ENCODE data around the gene ADAMTS3.

Gene ADAMTS3

GRCh38 chr4:72286910-72287309, 282.1 kb downstream of the ADAMTS3 start:
- no peak for DNase-seq (ENCODE audit: low spot score)

DNA sequence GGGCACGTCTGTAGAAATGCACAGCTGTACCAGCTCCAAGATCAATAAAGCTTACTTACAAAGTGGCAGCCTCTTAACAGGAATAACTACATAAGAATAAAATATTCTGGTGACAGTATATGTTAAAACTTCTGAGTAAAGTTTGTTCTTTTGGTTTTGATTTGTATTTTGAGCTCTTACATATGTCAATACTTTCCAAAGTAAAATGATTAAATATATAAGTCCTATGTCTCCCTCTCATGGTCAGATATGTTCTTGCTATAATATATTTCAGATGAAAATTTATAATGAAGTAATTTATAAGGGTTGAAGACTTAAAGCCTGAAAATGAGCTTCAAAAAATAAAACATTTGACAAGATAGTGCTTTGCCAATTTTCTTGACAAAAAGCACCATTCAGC, 282.8 kb downstream of the ADAMTS3 start:
- DNase-seq (ENCODE audit: low spot score) = peak; percentile 52

DNA sequence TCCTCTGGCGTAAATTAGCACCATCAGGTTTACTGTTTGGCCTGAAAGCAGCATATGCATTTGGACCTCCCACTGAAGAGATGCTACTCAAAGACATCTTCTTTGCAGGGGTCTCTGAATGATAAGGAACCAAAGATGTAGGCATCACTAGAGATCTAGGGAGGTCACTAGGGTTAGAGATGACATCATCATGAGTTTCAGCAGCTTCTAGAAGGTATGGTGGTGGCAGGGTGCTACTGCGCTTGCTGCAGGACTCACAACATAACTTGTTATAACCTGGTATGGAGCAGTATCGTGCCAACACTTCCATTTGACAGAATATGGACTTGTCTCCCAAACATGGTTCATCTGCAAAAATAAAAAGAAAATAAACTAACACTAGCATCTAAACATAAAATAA, 285.7 kb downstream of the ADAMTS3 start:
- DNase-seq (ENCODE audit: low spot score) = peak; percentile 41

DNA sequence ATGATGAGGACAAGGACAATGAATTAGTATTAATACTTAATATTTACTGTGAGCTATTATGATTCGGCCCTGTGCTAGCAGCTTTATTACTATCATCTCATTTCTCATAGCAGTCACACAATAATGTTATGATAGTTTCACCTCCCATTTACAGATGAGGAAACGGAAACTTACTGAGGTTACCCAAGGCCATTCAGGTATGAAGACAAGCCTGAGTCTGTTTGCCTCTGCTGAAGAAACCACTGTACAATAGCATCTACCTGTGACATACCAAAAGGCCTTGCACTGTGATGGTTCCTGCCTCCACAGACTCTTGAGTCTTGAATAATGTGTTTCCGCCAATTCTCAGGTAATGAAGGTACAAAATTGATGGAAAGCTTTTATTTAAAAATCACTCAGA, 288.8 kb downstream of the ADAMTS3 start:
- no peak for DNase-seq (ENCODE audit: low spot score)

DNA sequence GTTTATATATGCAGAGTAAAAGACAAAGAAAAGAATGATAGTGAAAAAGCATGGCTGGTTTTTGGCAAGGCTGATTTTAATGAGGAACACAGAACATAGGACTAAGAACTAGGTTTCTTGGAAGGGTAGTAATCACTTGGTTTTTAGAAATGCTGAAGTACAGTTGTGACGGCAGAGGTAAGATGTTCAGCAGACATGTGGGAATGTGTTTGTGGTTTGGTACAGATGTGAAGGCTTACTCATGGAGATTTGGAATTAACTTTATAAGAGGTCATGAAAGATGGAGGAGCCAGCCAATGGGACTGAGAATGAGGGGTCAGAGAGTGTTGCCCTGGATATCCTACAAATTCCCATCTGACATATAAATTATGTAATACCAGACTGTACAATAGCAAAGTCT, 293.6 kb downstream of the ADAMTS3 start:
- DNase-seq (ENCODE audit: low spot score) = no peak

DNA sequence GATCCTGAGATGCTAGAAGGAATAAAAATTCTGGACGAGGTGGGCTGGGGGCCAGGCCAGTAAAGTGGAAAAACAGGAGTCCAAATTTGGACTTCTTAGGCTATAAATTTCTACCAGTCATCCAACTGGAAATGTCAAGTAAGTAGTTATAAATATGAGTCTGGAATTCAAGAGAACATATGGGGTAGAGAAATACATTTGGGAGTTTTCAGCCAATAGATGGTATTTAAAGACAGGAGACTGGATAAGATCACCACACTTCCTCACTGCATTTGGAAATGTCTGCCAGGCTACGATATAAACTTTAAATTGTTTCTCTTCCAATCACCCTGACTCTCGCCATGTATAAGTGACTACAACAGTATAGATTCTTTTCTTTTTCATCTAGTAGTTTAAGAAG, 294.8 kb downstream of the ADAMTS3 start:
- no peak for DNase-seq (ENCODE audit: low spot score)

- no peak for DNase-seq (ENCODE audit: low spot score)
Observed at GRCh38 chr4:72255269-72255668, 313.8 kb downstream of the ADAMTS3 start.

GRCh38 chr4:72243641-72244040, 325.4 kb downstream of the ADAMTS3 start:
- DNase-seq (ENCODE audit: low spot score) = no peak

DNA sequence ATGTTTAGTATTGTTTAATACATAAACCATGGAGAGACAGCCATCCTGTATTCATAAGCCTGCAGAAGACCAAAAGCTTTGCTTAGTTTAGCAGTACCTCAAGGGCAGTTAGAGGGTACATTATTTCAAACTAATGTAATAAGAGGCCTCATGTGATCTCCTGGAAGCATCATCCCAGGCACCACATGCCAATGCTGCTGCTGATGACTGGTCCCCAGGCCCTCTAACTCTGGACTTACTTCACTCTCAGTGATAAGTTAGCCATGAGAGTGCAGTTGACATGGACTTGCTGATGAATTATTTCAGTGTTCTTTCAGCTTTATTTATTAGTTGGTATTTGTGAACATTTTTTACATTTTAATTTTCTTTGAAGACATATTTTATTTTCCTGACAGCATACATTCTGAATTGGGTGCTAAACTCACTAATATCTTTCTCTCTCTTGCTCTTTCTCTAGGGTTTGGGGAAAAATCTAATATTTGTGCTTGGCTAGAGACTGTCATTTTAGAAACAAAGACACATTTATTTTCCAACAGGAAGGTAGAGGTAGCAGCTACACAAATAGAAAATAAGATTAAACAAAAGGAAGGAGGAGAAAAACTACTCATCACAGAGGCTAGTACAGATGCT, 329.4 kb downstream of the ADAMTS3 start:
- DNase-seq (ENCODE audit: low spot score) = no peak

All from RKO (cell line).